CD4-positive, alpha-beta T cell treated with Interleukin-6 for 4 hours (primary cell): Measurements from ENCODE around the gene TMEM52.
A peak's percentile ranks its signal among the peaks of the same experiment; 100 is the strongest.

Source experiments
- DNase-seq: peaks from one replicate; pipeline ENCODE4 v3.0.0-alpha.2; 2020; ENCODE audit warnings: mixed read lengths

The TMEM52 gene

DNA sequence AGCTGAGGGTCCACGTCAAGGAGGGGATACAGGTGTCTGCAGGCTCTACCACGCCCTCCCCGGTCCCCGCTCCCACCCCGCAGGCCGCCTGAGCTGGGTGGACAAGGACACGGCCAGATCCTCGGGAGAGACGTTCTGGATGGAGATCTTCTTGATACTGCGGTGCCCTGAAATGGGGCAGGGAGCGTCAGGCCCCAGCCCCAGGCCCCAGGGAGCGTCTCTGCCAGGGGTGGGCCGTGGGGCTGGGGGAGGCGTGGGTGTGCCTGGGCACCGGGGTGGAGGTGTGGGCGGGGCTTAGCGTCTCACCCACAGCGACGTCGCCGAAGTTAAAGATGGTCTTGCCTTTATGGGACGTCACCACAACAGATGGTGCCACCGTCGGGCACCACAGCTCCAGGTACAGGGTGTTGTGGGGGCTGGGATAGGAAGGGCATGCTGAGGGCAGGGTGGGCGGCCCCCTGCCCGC, 7.3 kb upstream of the TMEM52 start:
- DNase-seq: no peak

DNA sequence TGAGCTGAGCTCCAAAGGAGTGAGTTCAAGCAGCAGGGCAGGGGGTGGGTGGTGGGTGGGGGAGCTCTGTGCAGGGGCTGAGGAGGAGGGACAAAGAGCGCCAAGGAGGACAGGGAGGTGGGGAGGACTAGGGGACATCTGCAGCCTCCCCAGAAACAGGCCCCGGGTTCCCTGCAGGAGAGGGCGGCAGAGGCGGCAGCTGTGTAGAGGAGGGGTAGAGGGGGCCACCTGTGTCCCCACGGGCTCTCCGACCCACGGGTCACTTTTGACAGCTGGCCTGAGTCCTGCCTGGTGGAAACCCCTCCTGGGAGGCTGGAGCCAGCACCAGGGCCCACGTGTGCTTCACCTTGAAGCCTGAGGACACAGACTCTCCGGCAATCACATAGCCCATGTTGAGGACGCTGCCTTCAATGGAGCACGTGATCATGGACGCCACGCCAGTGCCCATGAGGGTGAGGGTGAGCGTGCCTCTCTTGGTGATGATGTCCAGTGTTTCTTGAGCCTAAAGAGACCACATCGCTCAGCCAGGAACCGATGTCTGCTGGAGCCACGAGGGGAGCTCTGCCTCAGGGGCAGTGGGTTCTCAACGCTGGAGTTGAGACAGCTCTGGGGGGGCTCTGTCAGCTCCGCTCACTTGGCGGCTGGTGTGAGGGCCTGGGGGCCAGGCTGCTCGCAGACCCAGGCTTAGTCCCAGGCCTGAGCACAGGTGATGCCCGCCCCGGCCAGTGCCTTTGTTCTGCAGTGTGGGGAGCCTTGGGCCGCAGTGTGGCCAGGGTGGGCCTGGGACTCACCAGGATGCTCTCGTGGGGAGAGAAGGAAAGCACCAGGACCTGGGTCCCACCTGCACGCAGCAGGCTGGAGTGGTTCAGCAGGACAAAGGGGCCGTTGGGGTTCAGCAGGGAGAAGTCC, 6.6 kb upstream of the TMEM52 start:
- DNase-seq: no peak

DNA sequence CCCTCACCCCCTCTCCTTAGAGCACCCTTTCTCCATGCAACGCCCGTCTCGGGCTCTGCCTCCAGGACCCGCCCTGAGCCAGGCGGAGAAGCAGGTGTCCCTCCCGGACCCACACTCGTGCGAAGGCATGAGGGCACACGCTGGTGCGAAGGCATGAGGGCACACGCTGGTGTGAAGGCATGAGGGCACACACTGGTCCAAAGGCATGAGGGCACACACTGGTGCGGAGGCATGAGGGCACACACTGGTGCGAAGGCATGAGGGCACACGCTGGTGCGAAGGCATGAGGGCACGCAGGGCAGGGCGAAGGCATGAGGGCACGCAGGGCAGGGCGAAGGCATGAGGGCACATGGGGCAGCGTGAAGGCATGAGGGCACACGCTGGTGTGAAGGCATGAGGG, 5.8 kb upstream of the TMEM52 start:
- DNase-seq: no peak

DNA sequence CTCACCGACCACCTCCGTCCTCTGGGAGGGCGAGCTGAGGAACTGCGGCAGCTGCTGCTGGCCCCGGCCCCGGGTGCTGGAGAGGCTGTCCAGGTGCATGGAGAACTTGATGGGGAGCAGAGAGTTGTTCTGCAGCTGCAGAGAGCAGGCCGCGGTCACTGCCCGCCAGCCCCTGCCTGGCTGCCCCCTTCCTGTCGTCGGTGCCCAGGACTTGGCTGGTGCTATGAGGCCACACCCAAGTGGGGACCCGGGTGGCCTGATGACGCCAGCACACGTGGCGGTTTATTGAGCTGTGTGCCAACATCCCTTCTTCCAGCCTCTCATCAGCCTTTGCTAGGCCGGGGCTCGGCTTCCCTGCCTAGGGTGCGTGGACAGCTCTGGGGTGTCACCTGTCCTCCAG, 5.3 kb upstream of the TMEM52 start:
- DNase-seq: no peak

DNA sequence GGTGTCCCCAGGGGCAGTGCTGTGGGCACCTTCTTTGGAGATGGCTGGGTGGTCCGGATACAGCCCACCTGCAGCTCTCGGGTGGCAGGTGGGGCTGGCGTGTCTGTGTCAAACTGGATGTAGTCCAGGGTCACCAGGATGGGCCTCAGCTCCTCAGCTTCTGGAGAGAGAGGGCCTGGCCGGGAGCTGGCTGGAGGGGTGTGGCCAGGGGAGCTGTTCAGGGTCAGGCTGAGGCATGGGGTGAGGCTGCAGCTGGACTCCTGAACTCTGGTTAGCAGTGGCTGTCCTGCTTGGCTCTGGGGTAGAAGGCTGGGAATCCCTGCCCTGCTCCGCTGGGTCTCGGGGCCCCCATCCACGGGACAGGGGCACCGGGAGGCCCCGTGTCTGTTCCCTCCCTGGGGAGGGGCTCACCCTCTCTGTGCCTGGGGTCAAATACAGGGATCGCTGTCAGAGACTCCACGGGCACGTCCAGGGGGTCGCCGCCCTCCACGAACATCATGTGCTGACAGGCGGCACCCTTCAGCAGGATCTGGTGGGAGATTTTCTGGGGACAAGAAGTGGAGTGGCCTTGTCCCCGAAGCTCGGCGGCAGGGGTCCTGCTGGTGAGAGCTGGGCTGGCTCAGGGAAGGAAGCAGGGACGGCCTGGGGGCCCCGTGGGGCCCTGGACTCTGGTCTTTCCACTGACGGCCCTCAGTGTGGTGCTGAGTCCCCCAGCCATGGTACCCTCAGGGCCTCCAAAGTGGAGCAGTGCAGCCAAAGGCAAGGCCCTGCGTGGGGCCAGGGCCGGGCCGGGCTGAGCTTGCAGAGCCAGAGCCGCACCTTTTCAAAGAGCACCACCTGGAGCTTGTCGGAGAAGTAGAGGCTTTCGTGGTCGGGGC, 4.1 kb upstream of the TMEM52 start:
- DNase-seq: no peak

DNA sequence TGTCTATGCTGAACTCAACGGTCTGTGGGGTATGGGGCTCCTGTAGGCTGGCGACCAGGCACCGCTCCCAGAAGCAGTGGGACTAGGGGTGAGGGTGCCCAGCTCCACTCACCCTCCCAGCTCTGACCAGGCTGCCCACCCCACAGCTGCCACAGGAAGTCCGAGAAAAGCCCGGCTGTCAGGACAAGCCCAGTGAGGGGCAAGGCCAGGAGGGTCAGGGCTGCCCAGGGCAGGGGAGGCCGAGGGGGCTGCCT, 3.5 kb upstream of the TMEM52 start:
- no peak for DNase-seq

DNA sequence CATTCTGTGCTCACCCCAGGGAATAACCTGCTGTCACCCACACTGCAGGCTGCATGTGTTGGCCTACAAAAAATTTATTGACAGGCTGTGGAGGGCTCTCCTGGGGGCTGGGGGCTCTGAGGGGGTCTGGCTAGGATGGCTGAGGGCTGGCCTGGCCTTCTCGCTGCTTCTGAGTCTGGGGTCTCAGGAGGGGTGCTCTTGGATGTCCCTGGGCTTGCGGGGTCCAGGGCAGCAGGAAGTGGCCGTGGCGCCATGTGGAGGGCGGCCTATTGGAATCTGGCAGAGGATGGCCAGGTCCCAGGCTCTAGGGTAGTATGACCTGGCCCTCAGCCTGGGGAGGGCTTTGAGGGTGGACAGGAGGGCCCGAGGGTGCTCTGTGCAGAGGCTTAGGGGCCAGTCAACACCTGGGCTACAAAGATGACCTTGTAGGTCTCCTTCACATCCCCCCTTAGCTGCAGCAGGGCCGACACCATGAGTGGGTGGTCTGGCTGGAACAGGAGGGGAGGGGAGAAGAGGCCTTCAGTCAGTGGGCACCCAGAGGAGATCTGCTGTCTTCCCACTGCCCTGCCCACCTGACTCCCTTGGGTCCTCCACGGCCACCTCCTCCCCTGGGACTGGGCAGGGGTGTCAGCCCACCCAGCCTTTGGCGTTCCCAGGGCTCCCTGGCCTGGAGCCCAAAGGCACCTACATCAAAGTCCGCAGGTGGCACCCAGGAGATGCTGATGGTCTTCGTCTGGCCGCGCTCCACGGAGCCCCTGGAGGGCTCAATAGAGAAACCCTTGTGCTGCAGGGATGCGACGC, 3.0 kb upstream of the TMEM52 start:
- DNase-seq: no peak

DNA sequence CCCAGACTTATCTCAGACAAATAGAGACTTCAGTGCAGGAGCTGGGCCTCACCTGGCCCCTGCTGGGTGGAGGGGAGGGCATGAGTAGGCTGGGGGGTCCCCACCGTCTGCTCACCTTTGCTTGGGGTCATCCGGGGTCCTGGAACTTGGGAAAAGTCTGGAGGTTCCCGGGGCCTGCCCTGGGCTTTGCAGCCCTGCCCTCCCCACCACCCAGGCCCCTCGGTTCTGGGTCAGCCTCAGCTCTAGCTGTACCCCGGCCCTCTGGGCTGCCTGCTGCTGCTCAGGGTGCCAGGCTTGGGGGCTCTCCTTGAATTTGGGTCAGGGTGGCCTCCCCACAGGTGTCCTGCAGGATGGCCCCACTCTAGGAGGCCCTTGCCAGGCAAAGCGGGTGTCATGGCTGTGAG, 2.4 kb upstream of the TMEM52 start:
- no peak for DNase-seq

DNA sequence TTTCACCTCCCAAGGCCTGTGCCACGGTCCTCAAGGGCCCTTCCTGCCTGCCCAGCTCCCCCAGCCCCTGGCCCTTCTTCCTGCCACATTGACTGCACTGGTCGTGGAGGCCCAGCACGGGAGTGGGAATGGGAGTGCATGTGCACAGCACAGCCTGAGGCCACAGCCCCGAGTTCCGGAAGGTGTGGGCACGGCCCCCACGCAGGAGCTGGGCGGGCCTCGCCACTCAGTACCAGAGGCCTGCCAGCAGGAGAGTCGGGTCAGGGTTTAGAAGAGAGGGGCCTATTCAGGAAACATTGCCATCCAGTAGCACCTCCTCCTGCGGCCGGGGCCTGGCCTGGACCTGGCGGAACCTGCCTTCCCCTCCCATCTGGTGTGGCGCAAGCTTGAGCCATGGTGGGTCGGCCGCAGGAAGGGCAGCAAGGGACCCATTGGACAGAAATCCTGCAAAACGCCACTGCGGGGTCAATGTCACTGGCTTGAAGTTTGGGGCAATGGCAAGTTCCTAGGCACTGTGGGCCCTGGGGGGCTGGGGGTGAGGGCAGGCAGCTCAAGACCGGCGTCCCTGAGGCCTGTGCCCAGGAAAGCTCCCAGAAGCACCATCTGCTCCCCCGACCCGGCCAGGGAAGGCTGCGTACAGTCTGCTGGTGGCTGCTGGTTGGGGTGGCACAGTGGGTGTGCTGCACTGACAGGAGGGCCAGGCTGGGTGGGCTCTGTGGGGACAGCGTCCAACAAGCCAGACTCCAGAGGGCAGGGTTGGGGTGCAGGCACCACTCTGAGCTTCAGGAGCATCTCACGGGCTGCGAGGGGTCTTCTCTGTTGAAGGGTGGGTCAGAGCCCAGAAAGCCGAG, 1.8 kb upstream of the TMEM52 start:
- DNase-seq: no peak

DNA sequence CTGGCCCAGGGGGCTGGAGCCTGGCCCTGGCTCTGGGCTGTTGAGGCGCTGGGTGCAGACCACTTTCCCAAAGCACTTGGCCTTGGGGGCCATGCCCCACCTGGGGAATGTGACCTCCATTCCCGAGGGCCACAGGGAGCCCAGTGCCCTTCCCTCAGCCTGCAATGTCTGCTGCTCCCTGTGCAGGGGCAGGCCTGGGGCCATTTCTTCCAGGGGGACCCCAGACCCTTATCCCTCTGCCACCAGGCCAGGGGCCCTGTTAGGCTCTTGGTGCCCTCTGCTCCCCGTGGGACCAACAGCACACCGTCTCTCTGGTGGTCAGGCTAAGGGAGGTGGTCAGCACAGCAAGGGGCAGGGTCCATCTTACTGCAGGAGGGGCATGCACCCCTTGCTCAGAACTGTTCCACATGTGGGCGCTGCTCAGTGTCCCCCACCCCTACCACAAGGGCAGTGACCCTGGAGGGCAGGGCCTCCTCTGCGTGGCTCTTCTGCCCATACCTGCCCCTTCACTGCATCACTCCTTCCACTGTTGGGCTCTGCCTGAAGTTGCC, 1.1 kb upstream of the TMEM52 start:
- DNase-seq: no peak

DNA sequence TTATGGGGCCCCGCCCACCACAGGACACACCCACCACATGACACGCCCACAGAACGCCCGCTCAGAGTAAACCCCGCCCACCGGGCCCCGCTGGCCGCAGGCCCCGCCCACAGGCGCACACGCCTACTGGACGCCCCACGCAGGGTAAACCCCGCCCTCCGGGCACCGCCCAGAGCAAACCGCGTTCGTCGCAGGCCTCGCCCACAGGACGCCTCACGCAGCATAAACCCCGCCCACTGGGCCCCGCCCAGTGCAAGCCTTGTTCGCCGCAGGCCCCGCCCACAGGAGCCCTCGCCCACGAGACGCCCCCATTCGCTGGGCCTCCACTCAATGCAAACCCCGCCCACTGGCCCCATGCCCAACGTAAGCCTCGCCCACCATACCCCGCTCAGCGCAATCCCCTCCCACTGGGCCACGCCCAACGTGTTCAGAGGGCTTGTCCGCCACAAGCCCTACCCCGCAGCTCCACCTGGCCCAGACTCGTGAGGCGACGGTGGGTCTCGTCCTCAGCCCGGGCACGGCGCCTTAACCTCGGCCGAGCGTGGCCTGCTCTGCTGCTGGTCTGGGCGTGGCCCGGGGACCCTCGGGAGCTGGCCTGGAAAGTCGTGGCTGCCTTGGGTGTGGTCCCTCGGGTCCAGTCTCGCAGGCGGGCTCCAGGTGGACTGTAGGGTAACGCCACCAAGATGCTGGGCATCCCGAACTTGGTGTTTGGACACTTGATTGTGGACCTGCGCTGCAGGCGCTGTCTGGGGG, 401 bp upstream of the TMEM52 start:
- DNase-seq: peak; percentile 100

DNA sequence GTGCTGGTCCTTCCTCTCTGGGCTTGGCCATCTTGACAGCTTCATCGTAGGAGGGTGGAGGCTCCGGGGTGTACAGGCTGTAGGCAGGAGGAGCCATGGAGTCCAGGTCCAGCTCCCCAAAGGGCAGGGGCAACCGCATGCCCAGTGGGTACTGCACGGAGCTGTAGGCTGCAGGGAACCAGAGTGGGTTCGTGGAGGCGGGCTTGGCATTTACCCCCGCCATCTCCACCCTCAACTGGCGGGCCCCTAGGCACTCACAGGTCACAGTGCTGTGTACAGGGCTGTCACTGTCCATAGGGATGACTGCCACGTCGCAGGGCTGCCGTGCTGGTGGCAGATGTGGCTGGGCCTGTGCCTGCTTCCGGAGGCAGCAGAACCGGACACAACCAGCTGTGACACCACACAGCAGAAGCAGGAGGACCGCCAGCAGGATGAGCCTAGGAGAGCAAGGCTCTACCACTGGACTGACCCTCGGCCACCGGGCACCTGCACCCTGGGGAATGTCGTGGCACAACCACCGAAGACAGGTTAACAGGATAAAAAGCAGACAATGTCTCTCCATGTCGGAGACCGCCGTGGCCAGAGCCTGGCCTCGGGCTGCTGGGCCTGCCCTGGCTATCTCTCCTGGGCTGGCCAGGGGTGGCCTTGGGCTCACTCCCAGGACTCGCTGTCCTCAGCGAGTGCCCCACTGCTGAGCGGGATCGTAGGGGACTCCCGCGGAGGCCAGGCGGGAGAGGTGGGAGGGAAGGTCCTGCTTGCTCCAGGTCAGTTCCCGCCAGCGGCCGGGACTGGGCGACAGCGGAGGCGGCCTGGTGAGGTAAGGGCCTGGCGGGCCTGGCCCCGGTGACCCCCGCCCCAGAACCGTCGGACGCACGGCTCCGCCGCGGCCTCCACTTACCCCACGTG, 831 bp downstream of the TMEM52 start:
- DNase-seq: no peak

DNA sequence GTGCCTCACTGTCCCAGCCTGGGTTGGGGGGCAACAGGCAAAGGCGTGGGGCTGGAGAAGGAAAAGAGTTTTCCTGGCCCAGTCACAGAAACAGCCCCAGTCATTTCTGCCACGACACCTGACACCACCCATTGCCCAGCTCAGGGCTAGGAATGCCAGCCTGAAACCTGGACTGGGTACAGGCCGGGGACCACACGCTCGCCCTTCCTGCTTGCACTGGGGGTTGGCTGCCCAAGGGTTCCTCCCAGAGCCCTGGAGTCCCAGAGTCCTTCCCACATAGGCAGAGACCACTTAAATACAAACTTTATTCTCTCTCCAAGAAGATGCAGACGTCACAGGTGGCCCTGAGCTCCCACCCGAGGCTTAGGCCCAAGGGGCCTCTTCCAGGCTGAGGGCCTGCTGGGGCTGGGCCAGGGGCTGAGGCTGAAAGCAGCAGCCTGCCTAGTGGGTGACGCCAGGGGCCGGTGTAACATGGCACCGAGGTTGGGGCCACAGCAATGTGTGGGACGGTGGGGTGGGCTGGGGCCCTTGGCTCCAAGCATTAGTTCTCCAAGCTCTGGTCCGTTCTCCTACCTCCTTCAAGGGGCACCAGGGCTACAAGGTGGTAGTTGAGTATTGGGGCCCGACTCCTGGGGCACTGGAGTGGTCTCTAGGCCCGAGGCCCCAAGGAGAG, 1.6 kb downstream of the TMEM52 start:
- no peak for DNase-seq

DNA sequence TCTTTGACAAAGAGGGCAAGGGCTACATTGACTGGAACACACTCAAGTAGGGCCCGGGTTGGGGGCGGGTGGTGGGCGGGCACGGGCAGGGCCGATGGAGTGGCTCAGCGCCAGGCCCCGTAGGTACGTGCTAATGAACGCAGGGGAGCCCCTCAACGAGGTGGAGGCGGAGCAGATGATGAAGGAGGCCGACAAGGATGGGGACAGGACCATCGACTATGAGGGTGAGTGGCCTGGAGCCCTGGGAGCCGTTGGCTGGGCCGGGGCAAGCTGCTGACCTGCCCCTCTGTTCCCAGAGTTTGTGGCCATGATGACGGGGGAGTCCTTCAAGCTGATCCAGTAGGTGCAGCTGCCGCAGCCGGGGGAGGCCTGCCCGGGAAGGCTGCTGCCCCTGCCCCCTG, 2.2 kb downstream of the TMEM52 start:
- DNase-seq: no peak

DNA sequence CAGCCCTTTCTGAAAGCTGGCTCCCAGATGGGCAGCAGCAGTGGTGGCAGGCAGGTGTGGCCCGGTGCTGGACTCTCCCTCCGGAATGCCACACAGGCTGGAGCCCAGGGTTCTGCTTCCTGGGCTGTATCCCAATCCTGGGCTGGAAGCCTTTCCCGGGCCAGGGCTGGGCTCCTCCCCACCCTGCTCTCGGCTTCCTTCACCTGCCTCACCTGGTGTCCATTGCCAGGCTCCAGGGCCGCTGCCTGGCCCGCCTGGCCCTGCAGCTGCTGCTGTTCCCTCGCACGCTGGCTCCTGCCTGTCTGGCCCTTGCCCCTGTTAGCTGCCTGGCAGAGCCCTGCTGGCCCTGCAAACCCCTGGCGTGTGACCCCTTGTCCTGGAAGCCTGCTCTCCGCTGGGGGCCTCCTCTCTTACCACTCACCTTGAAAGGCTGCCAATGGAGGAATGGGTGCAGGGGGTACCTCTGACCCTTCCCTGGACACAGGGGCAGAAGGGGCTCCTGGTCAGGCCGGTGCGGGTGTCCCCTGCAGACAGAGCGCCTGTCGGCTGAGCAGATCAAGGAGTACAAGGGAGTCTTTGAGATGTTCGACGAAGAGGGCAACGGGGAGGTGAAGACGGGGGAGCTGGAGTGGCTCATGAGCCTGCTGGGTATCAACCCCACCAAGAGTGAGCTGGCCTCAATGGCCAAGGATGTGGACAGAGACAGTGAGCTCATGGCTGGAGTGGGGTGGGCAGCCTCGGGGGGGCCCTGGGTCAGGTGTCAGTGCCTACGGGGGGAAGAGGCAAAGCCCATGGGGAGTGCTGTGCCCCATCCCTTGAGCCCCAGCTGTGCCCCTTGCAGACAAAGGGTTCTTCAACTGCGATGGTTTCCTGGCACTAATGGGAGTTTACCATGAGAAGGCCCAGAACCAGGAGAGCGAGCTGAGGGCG, 2.9 kb downstream of the TMEM52 start:
- DNase-seq: no peak

DNA sequence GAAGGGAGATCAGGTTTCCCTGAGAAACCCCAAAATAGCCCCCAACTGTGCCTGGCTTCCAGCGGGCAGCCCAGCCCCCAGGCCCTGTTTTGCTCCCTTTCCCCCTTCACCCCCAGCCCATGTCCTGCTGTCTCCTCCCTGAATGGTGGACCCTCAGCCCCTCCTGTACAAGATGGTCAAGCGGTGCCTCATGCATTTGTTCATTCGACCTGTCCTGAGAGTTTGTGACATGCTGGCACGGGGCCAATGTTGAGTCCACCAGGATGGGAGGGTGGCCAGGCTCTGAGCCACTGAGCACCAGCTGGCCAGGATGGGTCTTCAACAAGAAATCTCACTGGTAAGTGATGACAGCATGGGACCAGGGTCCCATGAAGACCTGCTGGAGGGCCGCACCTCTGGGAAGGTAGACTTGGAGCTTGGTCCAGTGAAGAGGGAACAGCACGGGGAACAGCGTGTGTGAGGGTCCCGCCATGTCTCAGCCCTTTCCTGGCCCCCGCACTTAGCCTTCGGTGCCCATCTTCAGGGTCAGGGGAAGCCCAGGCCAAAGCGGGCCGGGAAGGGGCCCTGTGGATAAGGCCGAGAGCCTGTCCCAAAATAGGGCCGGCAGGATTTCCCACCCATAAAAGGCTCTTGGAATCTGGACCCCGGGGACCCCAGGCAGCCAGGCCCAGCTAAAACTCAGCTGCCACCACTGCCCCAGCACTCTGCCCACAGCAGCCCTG, 3.9 kb downstream of the TMEM52 start, which contains the start of gene CALML6:
CALML6 (plus strand) TSS at position 290 of the 722 bp plus-strand sequence; CDS start at position 311, 21 bp downstream.
- DNase-seq: no peak
